ENCODE measurements around the gene RIPOR3. TPM values are rescaled to one million over a fixed set of nuclear protein-coding genes. Genes with fewer than 3 reads are reported as not detected.

RIPOR3 gene
- polyA plus RNA-seq, 1 of the 3 experiments (the other 2 are of a cell fraction): 1.2 TPM

DNA sequence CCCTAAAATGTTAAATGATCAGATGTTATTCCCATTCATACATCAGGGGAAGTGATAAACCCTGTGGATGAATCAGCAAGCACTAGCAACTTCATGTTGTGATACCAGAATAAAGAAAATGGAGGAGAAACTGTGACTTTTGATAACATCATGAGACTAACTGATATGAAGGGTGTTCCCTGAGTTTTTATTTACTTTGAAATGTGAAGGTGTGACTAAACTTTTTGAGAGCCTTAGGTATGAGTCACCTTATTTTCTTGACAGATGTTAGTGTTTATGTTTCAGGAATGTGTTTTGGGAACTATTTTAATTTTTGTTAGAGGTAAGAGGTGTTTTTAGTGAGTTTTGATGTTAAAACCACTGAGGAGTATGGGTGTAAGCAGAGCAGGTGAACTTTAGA lies 44.5 kb upstream of the RIPOR3 start:
- ChIA-PET POLR2A (no interaction called here), CTCF (interaction anchor here (1.7 to 4.8 kb wide), 2 partner anchors 9 to 14 kb away, joined by 6 to 33 read pairs; no protein-coding TSS in a partner anchor)
- H3K9me3 ChIP-seq: no peaks in the 10 kb centered on the region
- H2AFZ ChIP-seq (ENCODE audit: low read depth): no peak overlapping the region
- no peak overlapping the region for H3K9ac ChIP-seq
- peaks cover 6% of the 10 kb centered on the region for H3F3A ChIP-seq (replicated peaks; ENCODE audit: insufficient read depth)
- no peak for DNase-seq
- peaks cover 0 to 6% of the 10 kb centered on the region in 2 experiments for H3K36me3 ChIP-seq (replicated peaks in 1 of 2; ENCODE audit: control insufficient read depth in 1 of 2, insufficient read depth in 2 of 2, low read length in 1 of 2)
- H4K20me1 ChIP-seq (ENCODE audit: insufficient read depth): no peaks in the 10 kb centered on the region
- no peak overlapping the region for H3K27ac ChIP-seq (ENCODE audit: low read depth in 2 of 2, low read length in 1 of 2)
- peaks cover 6% of the 10 kb centered on the region in 2 experiments; a peak in 3 of 4 replicates for H3K4me1 ChIP-seq (ENCODE audit: control insufficient read depth in 1 of 2, insufficient read depth in 2 of 2, low read depth in 1 of 2, low read length in 1 of 2)
- TF ChIP-seq, protein P1, sequence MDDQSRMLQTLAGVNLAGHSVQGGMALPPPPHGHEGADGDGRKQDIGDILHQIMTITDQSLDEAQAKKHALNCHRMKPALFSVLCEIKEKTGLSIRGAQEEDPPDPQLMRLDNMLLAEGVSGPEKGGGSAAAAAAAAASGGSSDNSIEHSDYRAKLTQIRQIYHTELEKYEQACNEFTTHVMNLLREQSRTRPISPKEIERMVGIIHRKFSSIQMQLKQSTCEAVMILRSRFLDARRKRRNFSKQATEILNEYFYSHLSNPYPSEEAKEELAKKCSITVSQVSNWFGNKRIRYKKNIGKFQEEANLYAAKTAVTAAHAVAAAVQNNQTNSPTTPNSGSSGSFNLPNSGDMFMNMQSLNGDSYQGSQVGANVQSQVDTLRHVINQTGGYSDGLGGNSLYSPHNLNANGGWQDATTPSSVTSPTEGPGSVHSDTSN (IDR thresholded peaks at IDR 0.05): no peak
- TF ChIP-seq GABPA (IDR thresholded peaks at IDR 0.05; ENCODE audit: low read depth): no peak
- TF ChIP-seq, protein P2, sequence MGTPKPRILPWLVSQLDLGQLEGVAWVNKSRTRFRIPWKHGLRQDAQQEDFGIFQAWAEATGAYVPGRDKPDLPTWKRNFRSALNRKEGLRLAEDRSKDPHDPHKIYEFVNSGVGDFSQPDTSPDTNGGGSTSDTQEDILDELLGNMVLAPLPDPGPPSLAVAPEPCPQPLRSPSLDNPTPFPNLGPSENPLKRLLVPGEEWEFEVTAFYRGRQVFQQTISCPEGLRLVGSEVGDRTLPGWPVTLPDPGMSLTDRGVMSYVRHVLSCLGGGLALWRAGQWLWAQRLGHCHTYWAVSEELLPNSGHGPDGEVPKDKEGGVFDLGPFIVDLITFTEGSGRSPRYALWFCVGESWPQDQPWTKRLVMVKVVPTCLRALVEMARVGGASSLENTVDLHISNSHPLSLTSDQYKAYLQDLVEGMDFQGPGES (IDR thresholded peaks at IDR 0.05; ENCODE audit: low read depth, low read length): no peak
- TF ChIP-seq JUND (IDR thresholded peaks at IDR 0.05): no peak
- no peak for TF ChIP-seq TAF1 (IDR thresholded peaks at IDR 0.05; ENCODE audit: borderline replicate concordance, low read depth, low read length)
- 0 out of 2 replicates have a peak, but pooled peaks have one; percentile 5 for TF ChIP-seq FOSL2 (IDR thresholded peaks at IDR 0.05; ENCODE audit: borderline replicate concordance, low read depth)
- no peak for TF ChIP-seq TCF12 (IDR thresholded peaks at IDR 0.05)
- no peak overlapping the region for H3K4me3 ChIP-seq (ENCODE audit: low read depth in 2 of 2, low read length in 1 of 2)
- H3K9me2 ChIP-seq: no peaks in the 10 kb centered on the region
- H3K4me2 ChIP-seq: no peak overlapping the region
- no peaks in the 10 kb centered on the region for H3K27me3 ChIP-seq (ENCODE audit: insufficient read depth)
- H3K79me2 ChIP-seq (ENCODE audit: insufficient read depth): no peaks in the 10 kb centered on the region

DNA sequence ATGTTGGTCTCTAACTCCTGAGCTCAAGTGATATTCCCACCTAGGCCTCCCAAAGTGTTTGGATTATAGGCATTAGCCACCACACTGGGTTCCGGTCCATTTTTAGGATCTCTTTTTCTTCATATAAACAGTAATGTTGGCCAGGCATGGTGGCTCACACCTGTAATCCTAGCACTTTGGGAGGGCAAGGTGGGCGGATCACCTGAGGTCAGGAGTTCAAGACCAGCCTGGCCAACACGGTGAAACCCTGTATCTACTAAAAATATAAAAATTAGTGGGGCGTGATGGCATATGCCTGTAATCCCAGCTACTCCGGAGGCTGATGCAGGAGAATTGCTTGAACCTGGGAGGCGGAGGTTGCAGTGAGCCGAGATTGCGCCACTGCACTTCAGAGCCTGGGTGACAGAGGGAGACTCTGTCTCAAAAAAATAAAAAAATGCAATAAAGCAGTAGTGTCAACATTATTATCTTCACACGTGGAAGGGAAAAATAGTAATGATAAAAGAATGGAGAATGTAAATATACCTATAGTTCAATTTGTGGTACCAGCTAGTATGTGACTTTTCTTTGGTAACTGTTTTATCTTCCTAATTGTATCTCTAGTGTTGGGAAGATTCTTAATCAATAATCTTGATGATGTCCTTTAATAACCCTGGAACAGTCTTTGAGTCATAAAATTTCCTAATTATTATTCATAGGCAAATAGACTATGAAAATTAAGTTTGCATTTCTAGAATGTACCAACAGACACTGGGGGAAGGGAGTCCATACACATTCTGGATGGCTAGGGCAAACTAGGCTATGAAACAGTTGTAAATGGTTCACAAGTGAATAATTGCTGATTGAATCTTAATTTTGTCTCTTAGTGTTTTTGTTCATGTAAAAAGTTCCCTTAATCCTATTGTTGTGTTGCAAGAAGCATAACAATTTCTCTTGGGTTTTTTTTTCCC lies 43.7 kb upstream of the RIPOR3 start:
- peaks cover 0 to 6% of the 10 kb centered on the region in 2 experiments for H3K36me3 ChIP-seq (replicated peaks in 1 of 2; ENCODE audit: control insufficient read depth in 1 of 2, insufficient read depth in 2 of 2, low read length in 1 of 2)
- ChIA-PET POLR2A (no interaction called here), CTCF (interaction anchor here (1.7 to 4.8 kb wide), 2 partner anchors 10 to 15 kb away, joined by 6 to 33 read pairs; no protein-coding TSS in a partner anchor)
- no peak for DNase-seq
- no peak overlapping the region for H3K4me2 ChIP-seq
- H3K4me3 ChIP-seq (ENCODE audit: low read depth in 2 of 2, low read length in 1 of 2): no peak overlapping the region
- no peaks in the 10 kb centered on the region for H3K9me2 ChIP-seq
- H3K27me3 ChIP-seq (ENCODE audit: insufficient read depth): no peaks in the 10 kb centered on the region
- no peaks in the 10 kb centered on the region for H4K20me1 ChIP-seq (ENCODE audit: insufficient read depth)
- H2AFZ ChIP-seq (ENCODE audit: low read depth): no peak overlapping the region
- 95% methylated on average over 9 of the region's 9 CpGs for WGBS (ENCODE audit: low lambda C conversion rate)
- H3K9ac ChIP-seq: no peak overlapping the region
- no peaks in the 10 kb centered on the region for H3K79me2 ChIP-seq (ENCODE audit: insufficient read depth)
- no peak overlapping the region for H3K27ac ChIP-seq (ENCODE audit: low read depth in 2 of 2, low read length in 1 of 2)
- H3K9me3 ChIP-seq: no peaks in the 10 kb centered on the region
- peaks cover 9% of the 10 kb centered on the region for H3F3A ChIP-seq (replicated peaks; ENCODE audit: insufficient read depth)
- H3K4me1 ChIP-seq (ENCODE audit: control insufficient read depth in 1 of 2, insufficient read depth in 2 of 2, low read depth in 1 of 2, low read length in 1 of 2): peaks cover 6 to 10% of the 10 kb centered on the region in 2 experiments; a peak in 3 of 4 replicates
- TF ChIP-seq SIN3A (IDR thresholded peaks at IDR 0.05; ENCODE audit: borderline replicate concordance, low read depth, low read length) (no peak), GATA2 (CRISPR knock-in tag; IDR thresholded peaks at IDR 0.05) (no peak), TEAD4 (IDR thresholded peaks at IDR 0.05; ENCODE audit: borderline replicate concordance, insufficient read depth) (no peak), MXI1 (IDR thresholded peaks at IDR 0.05; ENCODE audit: low read depth, low read length) (no peak), FOSL2 (IDR thresholded peaks at IDR 0.05; ENCODE audit: borderline replicate concordance, low read depth) (no peak), POLR2AphosphoS5 (IDR thresholded peaks at IDR 0.05; ENCODE audit: low read depth, low read length) (no peak), RAD21 (IDR thresholded peaks at IDR 0.05; ENCODE audit: low read length) (no peak), RCOR1 (IDR thresholded peaks at IDR 0.05; ENCODE audit: low read length) (no peak), RXRA (IDR thresholded peaks at IDR 0.05; ENCODE audit: borderline replicate concordance, low read depth) (no peak), NFIC (IDR thresholded peaks at IDR 0.05; ENCODE audit: borderline replicate concordance) (no peak)
- TF ChIP-seq, protein P2 (IDR thresholded peaks at IDR 0.05; ENCODE audit: low read depth, low read length): no peak
- TF ChIP-seq, protein P3, sequence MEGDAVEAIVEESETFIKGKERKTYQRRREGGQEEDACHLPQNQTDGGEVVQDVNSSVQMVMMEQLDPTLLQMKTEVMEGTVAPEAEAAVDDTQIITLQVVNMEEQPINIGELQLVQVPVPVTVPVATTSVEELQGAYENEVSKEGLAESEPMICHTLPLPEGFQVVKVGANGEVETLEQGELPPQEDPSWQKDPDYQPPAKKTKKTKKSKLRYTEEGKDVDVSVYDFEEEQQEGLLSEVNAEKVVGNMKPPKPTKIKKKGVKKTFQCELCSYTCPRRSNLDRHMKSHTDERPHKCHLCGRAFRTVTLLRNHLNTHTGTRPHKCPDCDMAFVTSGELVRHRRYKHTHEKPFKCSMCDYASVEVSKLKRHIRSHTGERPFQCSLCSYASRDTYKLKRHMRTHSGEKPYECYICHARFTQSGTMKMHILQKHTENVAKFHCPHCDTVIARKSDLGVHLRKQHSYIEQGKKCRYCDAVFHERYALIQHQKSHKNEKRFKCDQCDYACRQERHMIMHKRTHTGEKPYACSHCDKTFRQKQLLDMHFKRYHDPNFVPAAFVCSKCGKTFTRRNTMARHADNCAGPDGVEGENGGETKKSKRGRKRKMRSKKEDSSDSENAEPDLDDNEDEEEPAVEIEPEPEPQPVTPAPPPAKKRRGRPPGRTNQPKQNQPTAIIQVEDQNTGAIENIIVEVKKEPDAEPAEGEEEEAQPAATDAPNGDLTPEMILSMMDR (IDR thresholded peaks at IDR 0.05): no peak
- TF ChIP-seq, protein P4, sequence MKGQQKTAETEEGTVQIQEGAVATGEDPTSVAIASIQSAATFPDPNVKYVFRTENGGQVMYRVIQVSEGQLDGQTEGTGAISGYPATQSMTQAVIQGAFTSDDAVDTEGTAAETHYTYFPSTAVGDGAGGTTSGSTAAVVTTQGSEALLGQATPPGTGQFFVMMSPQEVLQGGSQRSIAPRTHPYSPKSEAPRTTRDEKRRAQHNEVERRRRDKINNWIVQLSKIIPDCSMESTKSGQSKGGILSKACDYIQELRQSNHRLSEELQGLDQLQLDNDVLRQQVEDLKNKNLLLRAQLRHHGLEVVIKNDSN (IDR thresholded peaks at IDR 0.05; ENCODE audit: borderline replicate concordance, low read depth): no peak

All from SK-N-SH (cell line).